HepG2 (cell line): ENCODE data around the gene THPO. TPM values are rescaled to one million over a fixed set of nuclear protein-coding genes. Genes with fewer than 3 reads are reported as not detected.

ENCODE experiments used
- ATAD3A ChIP-seq: sonication (generic); formaldehyde crosslinking; IDR thresholded peaks from 2 replicates; pipeline ENCODE4 v1.4.0; 2020; ENCODE audit warnings: missing genetic modification reagents
- HNRNPUL1 ChIP-seq: fragments of 200-400 bp; formaldehyde crosslinking; IDR thresholded peaks from 2 replicates; pipeline ENCODE4 v1.6.1; 2017; ENCODE audit warnings: low read depth, mild to moderate bottlenecking, low read length, moderate library complexity
- KAT7 ChIP-seq: IDR thresholded peaks from 2 replicates; pipeline ENCODE4 v1.6.1; 2018; ENCODE audit warnings: borderline replicate concordance, missing compliant biosample characterization
- KLF6 ChIP-seq: IDR thresholded peaks from 2 replicates; pipeline ENCODE4 v1.8.0; 2016; ENCODE audit warnings: missing biosample characterization, missing genetic modification reagents
- KLF9 ChIP-seq: IDR thresholded peaks from 2 replicates; pipeline ENCODE4 v1.6.1; 2016; ENCODE audit warnings: low read depth
- LCORL ChIP-seq, 2 experiments: fragments of 450-650 bp in 1 of 2; sonication (generic) in 1 of 2; formaldehyde crosslinking in 1 of 2; IDR thresholded peaks; 2 replicates each; pipeline versions ENCODE4 v1.5.0 to v1.6.1; 2017 to 2020; ENCODE audit warnings: antibody characterized with exemption in 1 of 2, missing genetic modification reagents in 1 of 2
- NAIF1 ChIP-seq: sonication (generic); formaldehyde crosslinking; IDR thresholded peaks from 2 replicates; pipeline ENCODE4 v1.5.0; 2020; ENCODE audit warnings: mild to moderate bottlenecking, missing genetic modification reagents, borderline replicate concordance
- NFYB ChIP-seq: sonication (generic); formaldehyde crosslinking; IDR thresholded peaks from 2 replicates; pipeline ENCODE4 v1.4.0; 2020; ENCODE audit warnings: missing genetic modification reagents
- ONECUT2 ChIP-seq: sonication (generic); formaldehyde crosslinking; IDR thresholded peaks from 2 replicates; pipeline ENCODE4 v1.4.0; 2020; ENCODE audit warnings: missing genetic modification reagents
- POLR2A ChIP-seq, 2 experiments: IDR thresholded peaks; 2 replicates each; pipeline ENCODE4 v1.6.1; 2011; ENCODE audit warnings: low read depth in 2 of 2, low read length in 2 of 2, mild to moderate bottlenecking in 1 of 2, moderate library complexity in 1 of 2; ENCODE audit not compliant: insufficient read depth in 1 of 2
- SP140L ChIP-seq: sonication (generic); formaldehyde crosslinking; IDR thresholded peaks from 2 replicates; pipeline ENCODE4 v1.4.0; 2020; ENCODE audit warnings: missing genetic modification reagents, borderline replicate concordance
- U2AF2 ChIP-seq: fragments of 200-400 bp; formaldehyde crosslinking; IDR thresholded peaks from 2 replicates; pipeline ENCODE4 v1.6.1; 2017; ENCODE audit warnings: low read depth, mild to moderate bottlenecking, low read length
- ZC3H4 ChIP-seq: sonication (generic); formaldehyde crosslinking; IDR thresholded peaks from 2 replicates; pipeline ENCODE4 v1.4.0; 2020; ENCODE audit warnings: missing genetic modification reagents, borderline replicate concordance
- ZFP41 ChIP-seq: sonication (generic); formaldehyde crosslinking; IDR thresholded peaks from 2 replicates; pipeline ENCODE4 v1.4.0; 2020; ENCODE audit warnings: mild to moderate bottlenecking, missing genetic modification reagents, borderline replicate concordance
- ZNF207 ChIP-seq: fragments of 450-650 bp; IDR thresholded peaks from 2 replicates; pipeline ENCODE4 v1.6.1; 2016; ENCODE audit warnings: antibody characterized with exemption, borderline replicate concordance
- ZNF335 ChIP-seq: sonication (generic); formaldehyde crosslinking; IDR thresholded peaks from 2 replicates; pipeline ENCODE4 v1.4.0; 2020; ENCODE audit warnings: missing genetic modification reagents
- ZNF33A ChIP-seq: sonication (generic); formaldehyde crosslinking; IDR thresholded peaks from 2 replicates; pipeline ENCODE4 v1.5.1; 2020; ENCODE audit warnings: missing genetic modification reagents, mild to moderate bottlenecking, moderate library complexity, borderline replicate concordance
- ZNF589 ChIP-seq: sonication (generic); formaldehyde crosslinking; conservative IDR thresholded peaks from 2 replicates; pipeline ENCODE4 v1.8.0; 2022; ENCODE audit warnings: mild to moderate bottlenecking, moderate library complexity, missing genetic modification reagents
- ZNF607 ChIP-seq: sonication (generic); formaldehyde crosslinking; IDR thresholded peaks from 2 replicates; pipeline ENCODE4 v1.5.1; 2020; ENCODE audit warnings: missing genetic modification reagents, mild to moderate bottlenecking, borderline replicate concordance
- ZNF792 ChIP-seq: IDR thresholded peaks from 2 replicates; pipeline ENCODE4 v1.6.1; 2016
- polyA plus RNA-seq, 8 experiments: library from polyadenylated mRNA; depleted of rRNA in 3 of 8; stranded (reverse) in 7 of 8; unstranded in 1 of 8; fragments of >200 nt; fragmentation: Illumina TruSeq in 4 of 8; extraction: Trizol in 4 of 8; gene quantifications; 2 replicates each; pipeline versions ENCODE4 v1.2.1 to v1.2.3, GENCODE V29; 2011 to 2016; ENCODE audit warnings: low read depth in 4 of 8, missing spikeins in 1 of 8, mixed read lengths in 1 of 8; ENCODE audit not compliant: insufficient read depth in 1 of 8
- total RNA-seq, 5 experiments: library from RNA; depleted of rRNA; stranded (reverse); fragments of >200 nt; fragmentation: Illumina TruSeq; extraction: Trizol; gene quantifications; 2 replicates each; pipeline ENCODE4 v1.2.3, GENCODE V29; 2016; ENCODE audit warnings: low read depth in 1 of 5
- TF ChIP-seq, protein P1 (sequence below): sonication (generic); formaldehyde crosslinking; conservative IDR thresholded peaks from 2 replicates; pipeline ENCODE4 v1.4.0; 2020; ENCODE audit warnings: missing genetic modification reagents
- TF ChIP-seq, protein P2 (sequence below): sonication (generic); formaldehyde crosslinking; IDR thresholded peaks from 2 replicates; pipeline ENCODE4 v1.4.0; 2020; ENCODE audit warnings: missing genetic modification reagents, borderline replicate concordance
- TF ChIP-seq, protein P3 (sequence below): sonication (generic); formaldehyde crosslinking; IDR thresholded peaks from 2 replicates; pipeline ENCODE4 v1.4.0; 2020; ENCODE audit warnings: missing genetic modification reagents

THPO gene
- total and polyA plus RNA-seq, 2 of the 13 experiments (the other 11 are each of a cell fraction or from before 2014, with no cell fraction given): 2.8 to 4.8 TPM

DNA sequence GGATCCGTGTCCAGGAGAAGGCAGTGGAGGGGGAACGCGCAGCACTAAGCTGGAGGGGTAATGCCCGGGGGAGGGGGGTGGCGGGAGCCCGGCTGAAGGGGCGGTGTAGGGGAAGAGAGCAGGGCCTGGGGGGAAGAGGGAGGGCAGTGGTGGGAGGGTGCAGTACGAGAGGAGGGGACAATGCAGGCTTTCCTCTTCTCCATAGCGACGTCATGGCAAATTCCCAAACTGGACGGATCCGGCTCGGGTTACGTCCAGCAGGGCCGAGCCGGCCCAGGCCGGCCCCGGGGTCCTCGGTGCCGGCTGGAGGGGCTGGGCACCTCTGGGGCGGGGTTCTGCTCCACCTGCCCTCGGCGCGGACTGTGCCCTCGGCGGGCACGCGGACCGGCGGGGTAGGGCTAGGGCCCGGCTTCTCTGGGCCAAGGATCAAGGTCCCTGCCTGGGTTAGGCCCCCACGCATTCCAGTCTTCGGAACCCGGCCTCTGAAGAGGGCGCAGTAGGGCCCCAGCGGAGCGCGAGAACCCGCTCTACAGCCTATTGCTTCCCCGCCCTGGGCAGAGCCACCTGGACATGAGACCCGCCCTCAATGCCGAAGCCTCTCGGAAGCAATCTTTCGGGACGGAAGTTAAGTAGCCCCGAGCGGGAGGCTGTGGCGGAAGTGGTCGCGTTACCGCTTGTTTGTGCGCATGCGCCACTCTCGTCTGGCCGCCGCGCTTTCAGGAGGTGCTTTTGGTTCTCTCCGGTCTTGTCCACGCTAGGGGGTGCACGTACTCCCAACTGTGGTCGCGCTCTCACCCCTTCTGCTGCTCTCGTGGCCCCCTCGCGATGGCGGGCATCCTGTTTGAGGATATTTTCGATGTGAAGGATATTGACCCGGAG lies 15.1 kb downstream of the THPO start (continued):
- TF ChIP-seq LCORL (IDR thresholded peaks at IDR 0.05) (no peak), LCORL (CRISPR knock-in tag; IDR thresholded peaks at IDR 0.05) (peak; percentile 86; the same call in 1 of the 2 replicates), HNRNPUL1 (no peak), KAT7 (peak; percentile 27; the same call in 1 of the 2 replicates), ZC3H4 (CRISPR knock-in tag) (peak; percentile 69; the same call in 1 of the 2 replicates), ZNF335 (CRISPR knock-in tag) (peak; percentile 72), ONECUT2 (CRISPR knock-in tag) (no peak), ZNF207 (no peak), NFYB (CRISPR knock-in tag) (no peak; the same call in 1 of the 2 replicates), SP140L (no peak), NAIF1 (CRISPR knock-in tag) (peak; percentile 74), KLF9 (0 out of 2 replicates have a peak, but pooled peaks have one; percentile 30), KLF6 (CRISPR knock-in tag) (peak; percentile 42; the same call in 1 of the 2 replicates), ZNF589 (no peak), ZFP41 (CRISPR knock-in tag) (no peak), ZNF792 (peak; percentile 77; the same call in 1 of the 2 replicates), U2AF2 (no peak), ZNF33A (peak; percentile 92; the same call in 1 of the 2 replicates), ATAD3A (no peak), ZNF607 (CRISPR knock-in tag) (peak; percentile 90; the same call in 1 of the 2 replicates), POLR2A (IDR thresholded peaks at IDR 0.05; ENCODE audit: insufficient read depth in 1 of 2, low read depth in 2 of 2, low read length in 2 of 2) (peak in 1 of 2 experiments; percentile 70; a peak in 2 of 4 replicates)
- TF ChIP-seq, protein P1, sequence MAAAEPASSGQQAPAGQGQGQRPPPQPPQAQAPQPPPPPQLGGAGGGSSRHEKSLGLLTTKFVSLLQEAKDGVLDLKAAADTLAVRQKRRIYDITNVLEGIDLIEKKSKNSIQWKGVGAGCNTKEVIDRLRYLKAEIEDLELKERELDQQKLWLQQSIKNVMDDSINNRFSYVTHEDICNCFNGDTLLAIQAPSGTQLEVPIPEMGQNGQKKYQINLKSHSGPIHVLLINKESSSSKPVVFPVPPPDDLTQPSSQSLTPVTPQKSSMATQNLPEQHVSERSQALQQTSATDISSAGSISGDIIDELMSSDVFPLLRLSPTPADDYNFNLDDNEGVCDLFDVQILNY (CRISPR knock-in tag): no peak; the same call in 1 of the 2 replicates
- TF ChIP-seq, protein P2, sequence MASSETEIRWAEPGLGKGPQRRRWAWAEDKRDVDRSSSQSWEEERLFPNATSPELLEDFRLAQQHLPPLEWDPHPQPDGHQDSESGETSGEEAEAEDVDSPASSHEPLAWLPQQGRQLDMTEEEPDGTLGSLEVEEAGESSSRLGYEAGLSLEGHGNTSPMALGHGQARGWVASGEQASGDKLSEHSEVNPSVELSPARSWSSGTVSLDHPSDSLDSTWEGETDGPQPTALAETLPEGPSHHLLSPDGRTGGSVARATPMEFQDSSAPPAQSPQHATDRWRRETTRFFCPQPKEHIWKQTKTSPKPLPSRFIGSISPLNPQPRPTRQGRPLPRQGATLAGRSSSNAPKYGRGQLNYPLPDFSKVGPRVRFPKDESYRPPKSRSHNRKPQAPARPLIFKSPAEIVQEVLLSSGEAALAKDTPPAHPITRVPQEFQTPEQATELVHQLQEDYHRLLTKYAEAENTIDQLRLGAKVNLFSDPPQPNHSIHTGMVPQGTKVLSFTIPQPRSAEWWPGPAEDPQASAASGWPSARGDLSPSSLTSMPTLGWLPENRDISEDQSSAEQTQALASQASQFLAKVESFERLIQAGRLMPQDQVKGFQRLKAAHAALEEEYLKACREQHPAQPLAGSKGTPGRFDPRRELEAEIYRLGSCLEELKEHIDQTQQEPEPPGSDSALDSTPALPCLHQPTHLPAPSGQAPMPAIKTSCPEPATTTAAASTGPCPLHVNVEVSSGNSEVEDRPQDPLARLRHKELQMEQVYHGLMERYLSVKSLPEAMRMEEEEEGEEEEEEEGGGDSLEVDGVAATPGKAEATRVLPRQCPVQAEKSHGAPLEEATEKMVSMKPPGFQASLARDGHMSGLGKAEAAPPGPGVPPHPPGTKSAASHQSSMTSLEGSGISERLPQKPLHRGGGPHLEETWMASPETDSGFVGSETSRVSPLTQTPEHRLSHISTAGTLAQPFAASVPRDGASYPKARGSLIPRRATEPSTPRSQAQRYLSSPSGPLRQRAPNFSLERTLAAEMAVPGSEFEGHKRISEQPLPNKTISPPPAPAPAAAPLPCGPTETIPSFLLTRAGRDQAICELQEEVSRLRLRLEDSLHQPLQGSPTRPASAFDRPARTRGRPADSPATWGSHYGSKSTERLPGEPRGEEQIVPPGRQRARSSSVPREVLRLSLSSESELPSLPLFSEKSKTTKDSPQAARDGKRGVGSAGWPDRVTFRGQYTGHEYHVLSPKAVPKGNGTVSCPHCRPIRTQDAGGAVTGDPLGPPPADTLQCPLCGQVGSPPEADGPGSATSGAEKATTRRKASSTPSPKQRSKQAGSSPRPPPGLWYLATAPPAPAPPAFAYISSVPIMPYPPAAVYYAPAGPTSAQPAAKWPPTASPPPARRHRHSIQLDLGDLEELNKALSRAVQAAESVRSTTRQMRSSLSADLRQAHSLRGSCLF (CRISPR knock-in tag): no peak
- TF ChIP-seq, protein P3, sequence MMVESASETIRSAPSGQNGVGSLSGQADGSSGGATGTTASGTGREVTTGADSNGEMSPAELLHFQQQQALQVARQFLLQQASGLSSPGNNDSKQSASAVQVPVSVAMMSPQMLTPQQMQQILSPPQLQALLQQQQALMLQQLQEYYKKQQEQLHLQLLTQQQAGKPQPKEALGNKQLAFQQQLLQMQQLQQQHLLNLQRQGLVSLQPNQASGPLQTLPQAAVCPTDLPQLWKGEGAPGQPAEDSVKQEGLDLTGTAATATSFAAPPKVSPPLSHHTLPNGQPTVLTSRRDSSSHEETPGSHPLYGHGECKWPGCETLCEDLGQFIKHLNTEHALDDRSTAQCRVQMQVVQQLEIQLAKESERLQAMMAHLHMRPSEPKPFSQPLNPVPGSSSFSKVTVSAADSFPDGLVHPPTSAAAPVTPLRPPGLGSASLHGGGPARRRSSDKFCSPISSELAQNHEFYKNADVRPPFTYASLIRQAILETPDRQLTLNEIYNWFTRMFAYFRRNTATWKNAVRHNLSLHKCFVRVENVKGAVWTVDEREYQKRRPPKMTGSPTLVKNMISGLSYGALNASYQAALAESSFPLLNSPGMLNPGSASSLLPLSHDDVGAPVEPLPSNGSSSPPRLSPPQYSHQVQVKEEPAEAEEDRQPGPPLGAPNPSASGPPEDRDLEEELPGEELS (CRISPR knock-in tag): peak; percentile 63; the same call in 1 of the 2 replicates
